GM21515 (cell line): ENCODE results near the gene DCDC2.
"Not testable (repeated sequence)": the region's sequence is repeated elsewhere in the genome, so short reads cannot be mapped to it uniquely, and the experiment has no call there.

Experiments
- ATAC-seq: cut with Tn5 transposase; IDR thresholded peaks from one replicate; pipeline ENCODE4 v1.9.1; 2021; ENCODE audit not compliant: unreplicated experiment

DCDC2 gene

GRCh38 chr6:24227556-24227955, 130.3 kb downstream of the DCDC2 start:
- ATAC-seq, result no peak

GRCh38 chr6:24226541-24226940, 131.3 kb downstream of the DCDC2 start:
- no peak for ATAC-seq

GRCh38 chr6:24225838-24226237, 132.0 kb downstream of the DCDC2 start:
- ATAC-seq, result no peak

GRCh38 chr6:24223115-24223919, 134.5 kb downstream of the DCDC2 start:
- no peak for ATAC-seq

GRCh38 chr6:24219670-24220069, 138.2 kb downstream of the DCDC2 start:
- ATAC-seq, result no peak

GRCh38 chr6:24214984-24215383, 142.9 kb downstream of the DCDC2 start:
- no peak for ATAC-seq

GRCh38 chr6:24207413-24207812, 150.4 kb downstream of the DCDC2 start:
- no peak for ATAC-seq

- ATAC-seq, result no peak
Measured at GRCh38 chr6:24205020-24205492, 152.8 kb downstream of the DCDC2 start.

GRCh38 chr6:24204113-24204512, 153.7 kb downstream of the DCDC2 start:
- ATAC-seq, result not testable (repeated sequence)

- ATAC-seq, result no peak
Measured at GRCh38 chr6:24197892-24198291, 160.0 kb downstream of the DCDC2 start.

- ATAC-seq, result no peak
Measured at GRCh38 chr6:24195836-24196597, 161.8 kb downstream of the DCDC2 start.

GRCh38 chr6:24194978-24195700, 162.7 kb downstream of the DCDC2 start:
- ATAC-seq, result no peak

- no peak for ATAC-seq
Measured at GRCh38 chr6:24193364-24193763, 164.5 kb downstream of the DCDC2 start.

- ATAC-seq, result no peak
Measured at GRCh38 chr6:24191346-24191745, 166.5 kb downstream of the DCDC2 start.

- no peak for ATAC-seq
Measured at GRCh38 chr6:24188578-24189080, 169.2 kb downstream of the DCDC2 start.

GRCh38 chr6:24187965-24188577, 169.8 kb downstream of the DCDC2 start:
- no peak for ATAC-seq

- no peak for ATAC-seq
Measured at GRCh38 chr6:24186349-24186748, 171.5 kb downstream of the DCDC2 start.

GRCh38 chr6:24183584-24183983, 174.3 kb downstream of the DCDC2 start:
- ATAC-seq, result no peak

- no peak for ATAC-seq
Measured at GRCh38 chr6:24157886-24158285, 200.0 kb downstream of the DCDC2 start.

GRCh38 chr6:24154121-24154520, 203.7 kb downstream of the DCDC2 start:
- no peak for ATAC-seq

GRCh38 chr6:24152014-24152413, 205.8 kb downstream of the DCDC2 start:
- ATAC-seq, result no peak
